Hematopoietic multipotent progenitor cell treated with erythropoietin and hydrocortisone succinate and interleukin-3 and kit ligand, for 15 days (in vitro differentiated cells): ENCODE results near the gene MAGOHB.
"Not testable (repeated sequence)": the region's sequence is repeated elsewhere in the genome, so short reads cannot be mapped to it uniquely, and the experiment has no call there.

ENCODE experiments used
- DNase-seq: peaks from one replicate; pipeline ENCODE4 v3.0.0-alpha.2; 2015; ENCODE audit warnings: low spot score

The MAGOHB gene

GRCh38 chr12:10612110-10612509 lies 1.3 kb downstream of the MAGOHB start:
- no peak for DNase-seq

DNA sequence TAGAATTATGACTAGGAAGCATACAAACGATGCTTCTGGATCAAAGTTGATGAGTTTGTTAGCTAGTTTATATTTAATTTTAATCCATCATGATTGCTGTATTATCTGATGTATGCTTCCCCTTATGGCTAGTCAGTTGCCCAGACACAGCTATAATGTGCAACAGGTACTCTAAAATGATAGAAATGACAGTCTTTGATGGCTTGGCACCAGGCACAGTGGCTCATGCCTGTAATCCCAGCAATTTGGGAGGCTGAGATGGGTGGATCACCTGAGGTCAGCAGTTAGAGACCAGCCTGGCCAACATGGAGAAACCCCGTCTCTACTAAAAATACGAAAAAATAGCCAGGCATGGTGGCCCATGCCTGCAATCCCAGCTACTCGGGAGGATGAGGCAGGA lies 2.2 kb downstream of the MAGOHB start:
- not testable (repeated sequence) for DNase-seq

DNA sequence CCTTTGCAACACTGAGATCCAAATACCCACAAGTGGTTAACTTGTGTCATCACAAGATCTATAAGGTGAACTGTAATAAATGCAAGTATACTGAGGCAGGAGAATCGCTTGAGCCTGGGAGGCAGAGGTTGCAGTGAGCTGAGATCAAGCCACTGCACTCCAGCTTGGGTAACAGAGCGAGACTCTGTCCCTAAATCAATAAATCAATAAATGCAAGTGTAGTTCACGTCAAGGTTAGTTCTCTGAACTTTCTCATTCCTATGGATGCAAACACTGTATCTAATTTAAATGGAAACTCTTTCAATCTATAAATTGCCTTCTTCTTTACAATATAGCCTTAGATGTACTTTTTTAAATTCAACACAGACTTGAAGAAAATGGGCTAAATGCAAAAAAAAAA lies 3.2 kb downstream of the MAGOHB start:
- DNase-seq, result no peak

DNA sequence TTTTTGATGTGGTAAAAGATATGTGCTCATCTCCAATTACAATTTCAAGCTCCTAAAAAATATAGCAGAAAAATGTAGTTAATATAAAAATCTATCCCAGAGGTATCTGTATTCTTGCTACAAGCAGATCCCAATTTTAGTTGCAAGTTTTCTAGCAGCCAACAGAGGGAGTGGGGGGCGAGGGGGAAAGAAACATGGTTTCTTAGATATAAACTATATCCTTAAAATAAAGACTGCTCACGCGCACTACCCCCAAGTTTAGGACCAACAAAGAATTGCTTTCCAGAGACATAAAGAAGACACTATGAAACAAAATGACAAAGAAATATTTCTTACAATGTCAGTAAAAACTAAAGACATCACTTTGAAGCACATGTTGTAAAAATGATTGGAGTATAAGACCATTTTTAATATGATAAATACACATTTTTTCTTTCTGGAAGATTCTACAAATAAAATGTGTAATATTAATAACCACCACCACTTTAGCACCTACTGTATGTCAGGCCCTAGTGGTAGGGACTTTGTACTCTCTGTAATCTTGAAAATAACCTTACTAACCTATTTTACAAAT lies 5.4 kb downstream of the MAGOHB start:
- peak; percentile 20 for DNase-seq

- DNase-seq, result no peak
Observed at GRCh38 chr12:10601860-10602259, 11.5 kb downstream of the MAGOHB start.

GRCh38 chr12:10600988-10601387 lies 12.4 kb downstream of the MAGOHB start:
- DNase-seq, result no peak

GRCh38 chr12:10595881-10596280 lies 17.5 kb downstream of the MAGOHB start:
- DNase-seq, result no peak

DNA sequence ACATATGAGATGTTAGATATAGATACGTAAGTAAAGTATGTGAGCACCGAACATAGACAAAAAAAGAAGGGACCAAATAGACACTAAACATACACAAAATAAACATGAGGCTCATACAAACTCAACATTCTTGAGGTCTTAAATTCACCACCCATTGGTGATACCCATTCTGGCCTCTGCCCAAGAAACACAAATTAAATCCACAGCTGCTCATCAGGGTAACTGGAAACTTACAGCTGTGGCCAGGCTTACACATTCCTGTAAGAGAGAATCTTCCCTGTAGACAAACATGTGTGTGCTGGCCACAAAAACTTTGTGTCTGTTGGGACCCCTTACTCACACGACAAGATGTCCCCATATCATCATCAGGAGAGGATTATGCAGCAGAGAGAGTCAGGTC lies 22.4 kb downstream of the MAGOHB start:
- no peak for DNase-seq

GRCh38 chr12:10584415-10584814 lies 29.0 kb downstream of the MAGOHB start:
- no peak for DNase-seq

DNA sequence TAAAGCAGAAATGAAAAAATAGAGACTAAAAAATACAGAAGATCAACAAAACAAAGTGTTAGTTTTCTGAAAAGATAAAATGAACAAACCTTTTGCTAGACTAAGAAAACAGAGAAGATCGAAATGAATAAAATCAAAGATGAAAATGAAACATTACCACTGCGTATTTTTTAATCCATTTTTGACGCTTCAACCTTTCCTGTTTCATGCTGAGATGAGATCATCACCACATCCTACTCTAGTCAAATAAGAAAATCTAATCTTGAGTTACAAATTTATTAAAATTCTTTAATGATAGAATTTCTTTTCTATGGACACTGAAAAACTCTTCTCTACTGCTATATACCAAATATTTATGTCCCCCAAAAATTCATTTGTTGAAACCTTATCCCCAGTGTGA lies 30.7 kb downstream of the MAGOHB start:
- DNase-seq, result no peak

DNA sequence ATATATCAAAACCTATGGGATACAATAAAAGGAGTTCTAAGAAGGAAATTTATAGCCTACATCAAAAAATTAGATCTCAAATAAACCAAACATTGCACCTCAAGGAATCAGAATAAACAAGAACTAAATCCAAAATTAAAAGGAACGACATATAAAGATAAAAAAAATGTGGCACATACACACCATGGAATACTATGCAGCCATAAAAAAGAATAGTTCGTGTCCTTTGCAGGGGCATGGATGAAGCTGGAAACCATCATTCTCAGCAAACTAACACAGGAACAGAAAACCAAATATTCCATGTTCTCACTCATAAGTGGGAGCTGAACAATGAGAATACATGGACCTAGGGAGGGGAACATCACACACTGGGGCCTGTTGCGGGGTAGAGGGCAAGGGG lies 31.3 kb downstream of the MAGOHB start:
- not testable (repeated sequence) for DNase-seq

GRCh38 chr12:10574307-10574706 lies 39.1 kb downstream of the MAGOHB start:
- no peak for DNase-seq

DNA sequence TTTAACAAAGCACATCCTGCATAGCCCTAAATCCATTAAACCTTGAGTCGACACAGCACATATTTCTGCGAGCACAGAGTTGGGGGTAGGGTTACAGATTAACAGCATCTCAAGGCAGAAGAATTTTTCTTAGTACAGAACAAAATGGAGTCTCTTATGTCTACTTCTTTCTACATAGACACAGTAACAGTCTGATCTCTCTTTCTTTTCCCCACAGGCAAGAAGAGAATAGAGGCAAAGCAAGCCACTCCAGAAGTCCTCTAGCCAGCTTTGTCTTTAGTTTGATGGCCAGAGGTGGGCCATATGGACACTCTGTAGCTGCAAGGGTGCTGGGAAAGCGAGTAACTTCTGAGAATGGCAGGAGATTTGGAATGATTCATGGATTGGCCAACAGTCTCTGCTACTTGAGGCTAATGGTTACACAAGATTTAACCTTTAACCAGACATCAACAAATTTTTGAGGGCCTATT lies 41.4 kb downstream of the MAGOHB start:
- DNase-seq, result not testable (repeated sequence)

- no peak for DNase-seq
Observed at GRCh38 chr12:10571141-10571540, 42.3 kb downstream of the MAGOHB start.

- no peak for DNase-seq
Observed at GRCh38 chr12:10567813-10568212, 45.6 kb downstream of the MAGOHB start.

GRCh38 chr12:10563966-10564365 lies 49.4 kb downstream of the MAGOHB start:
- DNase-seq, result no peak

GRCh38 chr12:10563002-10563401 lies 50.4 kb downstream of the MAGOHB start:
- DNase-seq, result no peak

DNA sequence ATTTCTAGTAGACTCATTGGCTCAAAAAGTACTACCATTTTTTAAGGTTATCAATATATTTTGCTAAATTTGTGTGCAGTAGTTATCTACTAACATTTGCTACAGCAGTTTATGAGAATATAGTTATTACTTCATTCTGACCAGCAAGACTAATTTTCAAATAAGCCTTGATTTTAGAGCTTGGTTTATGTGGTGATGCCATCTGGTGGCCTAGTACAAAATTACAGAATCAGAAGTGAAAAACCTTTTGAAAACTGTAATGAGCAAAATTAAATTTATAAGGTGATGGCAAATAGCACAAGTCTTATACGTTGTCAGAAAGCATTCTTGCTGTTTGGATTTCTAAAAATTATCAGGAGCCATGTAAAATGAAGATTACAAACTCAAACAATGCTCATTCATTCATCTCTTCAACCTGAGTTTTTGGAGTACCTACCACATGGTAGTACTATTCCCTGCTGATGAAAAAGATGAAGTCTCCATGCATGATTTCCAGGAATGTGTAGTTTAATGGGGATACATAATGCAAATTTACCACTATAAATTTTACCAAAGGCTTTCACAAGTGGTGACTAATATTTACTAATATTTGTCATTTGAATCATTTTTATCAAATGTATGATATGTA lies 51.0 kb downstream of the MAGOHB start:
- peak; percentile 53 for DNase-seq

DNA sequence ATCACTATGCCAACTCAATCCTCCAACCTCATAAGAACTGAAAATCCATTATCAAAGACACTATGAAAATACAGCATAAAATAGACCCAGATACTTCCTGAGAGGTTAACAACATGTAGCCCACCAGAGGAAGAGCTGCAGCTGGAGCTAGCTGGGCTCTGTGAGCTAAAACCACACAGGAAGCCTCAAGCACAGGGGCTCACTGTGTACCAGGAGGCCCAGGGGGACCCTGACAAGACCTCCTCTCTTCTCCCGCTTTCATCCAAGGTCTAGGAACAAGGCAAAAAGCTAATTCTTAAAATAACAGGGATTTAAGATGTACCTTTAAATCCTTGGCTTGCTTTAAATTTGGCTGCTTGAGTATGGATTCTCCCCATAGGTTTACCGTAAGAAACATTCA lies 54.2 kb downstream of the MAGOHB start:
- no peak for DNase-seq

DNA sequence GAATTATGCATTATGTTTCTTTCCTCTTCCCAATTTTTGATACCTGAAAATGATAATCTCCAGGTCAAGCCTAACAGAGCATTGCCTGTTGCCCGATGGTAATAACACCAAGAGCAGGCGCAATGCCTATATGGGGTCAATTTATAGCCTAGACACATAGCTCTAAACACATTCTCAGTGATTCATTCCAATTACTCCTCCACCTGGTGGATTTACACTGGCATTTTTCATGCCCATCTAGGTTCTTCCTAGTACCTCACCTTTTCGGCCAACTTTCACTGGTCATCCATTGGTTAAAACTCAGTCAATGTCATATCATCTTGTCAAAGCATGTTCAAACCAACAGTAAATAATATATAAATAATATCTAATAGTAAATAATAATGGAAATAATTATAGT lies 54.6 kb downstream of the MAGOHB start:
- no peak for DNase-seq

DNA sequence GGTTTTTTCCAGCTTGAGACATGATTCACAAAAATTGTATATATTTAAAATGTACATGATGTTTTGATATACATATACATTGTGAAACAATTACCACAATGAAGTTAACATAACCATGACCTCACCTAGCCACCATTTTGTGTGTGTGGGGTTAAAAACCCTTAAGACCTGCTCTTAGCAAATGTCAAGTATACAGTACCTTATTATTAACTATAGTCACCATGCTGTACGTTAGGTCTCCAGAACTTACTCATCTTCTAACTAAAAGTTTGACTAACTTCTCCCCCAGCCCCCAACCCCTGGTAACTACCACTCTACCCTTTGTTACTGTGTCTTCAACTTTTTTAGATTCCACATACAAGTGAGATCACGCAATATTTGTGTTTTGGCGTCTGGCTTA lies 55.1 kb downstream of the MAGOHB start:
- DNase-seq, result no peak

GRCh38 chr12:10557766-10558165 lies 55.6 kb downstream of the MAGOHB start:
- DNase-seq, result no peak

DNA sequence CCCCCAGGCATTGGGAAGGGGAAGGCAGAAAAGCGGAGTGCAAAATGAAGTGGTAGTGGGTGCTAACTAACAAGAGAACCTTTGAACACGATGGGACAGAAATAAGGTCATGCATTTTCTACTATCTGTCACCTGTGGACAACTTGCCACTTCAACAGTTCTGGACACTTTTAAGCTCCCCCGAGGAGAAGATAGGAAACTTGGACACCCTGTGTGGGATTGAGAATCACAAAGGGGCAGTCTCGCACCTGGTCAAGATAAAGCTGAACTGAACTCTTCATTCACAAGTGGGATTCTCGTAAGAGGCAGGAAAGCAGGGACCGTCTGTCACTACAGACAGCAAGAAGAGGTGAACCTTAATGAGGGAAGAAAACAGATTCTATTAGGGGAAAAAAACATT lies 56.1 kb downstream of the MAGOHB start:
- no peak for DNase-seq
